ENCODE measurements around the gene TFCP2L1.

The TFCP2L1 gene

GRCh38 chr2:121205321-121205942 lies 79.6 kb downstream of the TFCP2L1 start:
- H3K36me3 ChIP-seq (ENCODE audit: control insufficient read depth, insufficient read depth, low read length), result no peaks in the 10 kb centered on the region
- WGBS, 2 experiments (ENCODE audit: insufficient coverage in 2 of 2), result 96 to 98% methylated on average over 9 to 10 of the region's 10 CpGs
- no peaks in the 10 kb centered on the region for H3K4me1 ChIP-seq (ENCODE audit: control insufficient read depth, insufficient read depth, low read length, poor library complexity, severe bottlenecking)
- H3K27ac ChIP-seq (ENCODE audit: low read depth, low read length, severe bottlenecking), result no peak overlapping the region
- no peak overlapping the region for H3K4me3 ChIP-seq (ENCODE audit: extremely low read depth, insufficient read depth, low read length, poor library complexity, severe bottlenecking)
- no peaks in the 10 kb centered on the region for H3K9me3 ChIP-seq (ENCODE audit: control insufficient read depth, low read length)

GRCh38 chr2:121203591-121204249 lies 81.3 kb downstream of the TFCP2L1 start:
- WGBS, 2 experiments (ENCODE audit: insufficient coverage in 2 of 2), result 86 to 96% methylated on average over 4 to 8 of the region's 10 CpGs
- Histone ChIP-seq H3K36me3 (ENCODE audit: control insufficient read depth, insufficient read depth, low read length) (no peaks in the 10 kb centered on the region), H3K27ac (ENCODE audit: low read depth, low read length, severe bottlenecking) (no peak overlapping the region), H3K4me1 (ENCODE audit: control insufficient read depth, insufficient read depth, low read length, poor library complexity, severe bottlenecking) (no peaks in the 10 kb centered on the region), H3K9me3 (ENCODE audit: control insufficient read depth, low read length) (no peaks in the 10 kb centered on the region), H3K4me3 (ENCODE audit: extremely low read depth, insufficient read depth, low read length, poor library complexity, severe bottlenecking) (no peak overlapping the region)

GRCh38 chr2:121202541-121203310 lies 82.3 kb downstream of the TFCP2L1 start:
- Histone ChIP-seq H3K36me3 (ENCODE audit: control insufficient read depth, insufficient read depth, low read length) (no peaks in the 10 kb centered on the region), H3K27ac (ENCODE audit: low read depth, low read length, severe bottlenecking) (no peak overlapping the region), H3K4me3 (ENCODE audit: extremely low read depth, insufficient read depth, low read length, poor library complexity, severe bottlenecking) (no peak overlapping the region), H3K4me1 (ENCODE audit: control insufficient read depth, insufficient read depth, low read length, poor library complexity, severe bottlenecking) (peaks cover under 1% of the 10 kb centered on the region), H3K9me3 (ENCODE audit: control insufficient read depth, low read length) (no peaks in the 10 kb centered on the region)
- WGBS, 2 experiments (ENCODE audit: insufficient coverage in 2 of 2), result 91 to 95% methylated on average over 7 to 8 of the region's 11 CpGs

GRCh38 chr2:121201796-121202195 lies 83.2 kb downstream of the TFCP2L1 start:
- H3K9me3 ChIP-seq (ENCODE audit: control insufficient read depth, low read length), result no peaks in the 10 kb centered on the region
- no peak overlapping the region for H3K27ac ChIP-seq (ENCODE audit: low read depth, low read length, severe bottlenecking)
- H3K36me3 ChIP-seq (ENCODE audit: control insufficient read depth, insufficient read depth, low read length), result no peaks in the 10 kb centered on the region
- H3K4me3 ChIP-seq (ENCODE audit: extremely low read depth, insufficient read depth, low read length, poor library complexity, severe bottlenecking), result no peak overlapping the region
- peaks cover 4% of the 10 kb centered on the region for H3K4me1 ChIP-seq (ENCODE audit: control insufficient read depth, insufficient read depth, low read length, poor library complexity, severe bottlenecking)
- 92 to 100% methylated on average over 1 to 2 of the region's 3 CpGs for WGBS, 2 experiments (ENCODE audit: insufficient coverage in 2 of 2)

- Histone ChIP-seq H3K36me3 (ENCODE audit: control insufficient read depth, insufficient read depth, low read length) (no peaks in the 10 kb centered on the region), H3K27ac (ENCODE audit: low read depth, low read length, severe bottlenecking) (no peak overlapping the region), H3K4me1 (ENCODE audit: control insufficient read depth, insufficient read depth, low read length, poor library complexity, severe bottlenecking) (peaks cover 4% of the 10 kb centered on the region), H3K9me3 (ENCODE audit: control insufficient read depth, low read length) (no peaks in the 10 kb centered on the region), H3K4me3 (ENCODE audit: extremely low read depth, insufficient read depth, low read length, poor library complexity, severe bottlenecking) (no peak overlapping the region)
- WGBS, 2 experiments (ENCODE audit: insufficient coverage in 2 of 2), result 88 to 94% methylated on average over 12 to 13 of the region's 14 CpGs
Observed at GRCh38 chr2:121200419-121201315, 84.3 kb downstream of the TFCP2L1 start.

- no peak overlapping the region for H3K4me3 ChIP-seq (ENCODE audit: extremely low read depth, insufficient read depth, low read length, poor library complexity, severe bottlenecking)
- no peaks in the 10 kb centered on the region for H3K9me3 ChIP-seq (ENCODE audit: control insufficient read depth, low read length)
- WGBS, 2 experiments (ENCODE audit: insufficient coverage in 2 of 2), result 91 to 92% methylated on average over 8 of the region's 8 CpGs
- H3K4me1 ChIP-seq (ENCODE audit: control insufficient read depth, insufficient read depth, low read length, poor library complexity, severe bottlenecking), result peaks cover 4% of the 10 kb centered on the region
- no peaks in the 10 kb centered on the region for H3K36me3 ChIP-seq (ENCODE audit: control insufficient read depth, insufficient read depth, low read length)
- no peak overlapping the region for H3K27ac ChIP-seq (ENCODE audit: low read depth, low read length, severe bottlenecking)
Observed at GRCh38 chr2:121200011-121200347, 85.0 kb downstream of the TFCP2L1 start.

- WGBS, 2 experiments (ENCODE audit: insufficient coverage in 2 of 2), result 87 to 93% methylated on average over 4 to 5 of the region's 10 CpGs
- H3K36me3 ChIP-seq (ENCODE audit: control insufficient read depth, insufficient read depth, low read length), result no peaks in the 10 kb centered on the region
- no peaks in the 10 kb centered on the region for H3K9me3 ChIP-seq (ENCODE audit: control insufficient read depth, low read length)
- H3K4me3 ChIP-seq (ENCODE audit: extremely low read depth, insufficient read depth, low read length, poor library complexity, severe bottlenecking), result no peak overlapping the region
- peaks cover 4% of the 10 kb centered on the region for H3K4me1 ChIP-seq (ENCODE audit: control insufficient read depth, insufficient read depth, low read length, poor library complexity, severe bottlenecking)
- no peak overlapping the region for H3K27ac ChIP-seq (ENCODE audit: low read depth, low read length, severe bottlenecking)
Observed at GRCh38 chr2:121199281-121200010, 85.6 kb downstream of the TFCP2L1 start.

- peak overlapping the region; percentile 5 for H3K27ac ChIP-seq (ENCODE audit: low read depth, low read length, severe bottlenecking)
- peaks cover 4% of the 10 kb centered on the region for H3K4me1 ChIP-seq (ENCODE audit: control insufficient read depth, insufficient read depth, low read length, poor library complexity, severe bottlenecking)
- no peaks in the 10 kb centered on the region for H3K9me3 ChIP-seq (ENCODE audit: control insufficient read depth, low read length)
- no peaks in the 10 kb centered on the region for H3K36me3 ChIP-seq (ENCODE audit: control insufficient read depth, insufficient read depth, low read length)
- 80 to 82% methylated on average over 15 to 16 of the region's 19 CpGs for WGBS, 2 experiments (ENCODE audit: insufficient coverage in 2 of 2)
- H3K4me3 ChIP-seq (ENCODE audit: extremely low read depth, insufficient read depth, low read length, poor library complexity, severe bottlenecking), result no peak overlapping the region
Observed at GRCh38 chr2:121197369-121198091, 87.5 kb downstream of the TFCP2L1 start.

DNA sequence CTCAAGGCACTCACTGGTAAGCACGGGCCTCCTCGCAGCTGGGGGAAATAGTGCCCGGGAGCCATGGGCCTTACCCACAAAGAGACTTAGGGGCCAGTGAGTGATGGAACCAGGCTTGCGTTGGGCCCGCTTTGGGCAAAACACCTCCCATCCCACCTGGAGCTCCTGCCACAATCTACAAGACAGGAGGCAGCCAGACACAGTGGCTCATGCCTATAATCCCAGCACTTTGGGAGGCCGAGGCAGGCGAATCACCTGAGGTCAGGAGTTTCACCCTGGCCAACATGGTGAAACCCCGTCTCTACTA lies 88.2 kb downstream of the TFCP2L1 start:
- peaks cover 4% of the 10 kb centered on the region for H3K4me1 ChIP-seq (ENCODE audit: control insufficient read depth, insufficient read depth, low read length, poor library complexity, severe bottlenecking)
- 90 to 97% methylated on average over 5 to 6 of the region's 8 CpGs for WGBS, 2 experiments (ENCODE audit: insufficient coverage in 2 of 2)
- no peak overlapping the region for H3K4me3 ChIP-seq (ENCODE audit: extremely low read depth, insufficient read depth, low read length, poor library complexity, severe bottlenecking)
- H3K36me3 ChIP-seq (ENCODE audit: control insufficient read depth, insufficient read depth, low read length), result no peaks in the 10 kb centered on the region
- no peaks in the 10 kb centered on the region for H3K9me3 ChIP-seq (ENCODE audit: control insufficient read depth, low read length)
- H3K27ac ChIP-seq (ENCODE audit: low read depth, low read length, severe bottlenecking), result no peak overlapping the region
